Fibroblast of the aortic adventitia (primary cell): ENCODE results near the gene WSCD2. TPM values are rescaled to one million over a fixed set of nuclear protein-coding genes. Genes with fewer than 3 reads are reported as not detected.

Experiments used
- DNase-seq: peaks from one replicate; pipeline ENCODE4 v3.0.0-alpha.2; 2010; ENCODE audit warnings: low read depth
- H3K4me3 ChIP-seq: 2 replicates; pipeline ENCODE4 v1.5.1; 2011; ENCODE audit warnings: low read depth, mild to moderate bottlenecking, control low read depth, low read length, moderate library complexity
- CTCF ChIP-seq: IDR thresholded peaks from 2 replicates; pipeline ENCODE4 v1.5.1; 2011; ENCODE audit warnings: mild to moderate bottlenecking, low read length, control low read depth, inconsistent platforms; ENCODE audit not compliant: insufficient read depth
- total RNA-seq: library from RNA; depleted of rRNA; stranded (reverse); fragments of >200 nt; gene quantifications from 2 replicates; pipeline ENCODE4 v1.2.3, GENCODE V29; 2012; ENCODE audit warnings: low replicate concordance

Gene WSCD2
- total RNA-seq, 1 donor: not detected

GRCh38 chr12:108271951-108272872, 143.1 kb downstream of the WSCD2 start:
- TF ChIP-seq CTCF: no peak
- H3K4me3 ChIP-seq: no peak overlapping the region
- DNase-seq: no peak

GRCh38 chr12:108273217-108273616, 144.1 kb downstream of the WSCD2 start:
- no peak for TF ChIP-seq CTCF
- no peak for DNase-seq
- H3K4me3 ChIP-seq: no peak overlapping the region

GRCh38 chr12:108277613-108278012, 148.5 kb downstream of the WSCD2 start:
- DNase-seq: no peak
- TF ChIP-seq CTCF: no peak
- no peak overlapping the region for H3K4me3 ChIP-seq

GRCh38 chr12:108282160-108282559, 153.1 kb downstream of the WSCD2 start:
- no peak overlapping the region for H3K4me3 ChIP-seq
- DNase-seq: no peak
- no peak for TF ChIP-seq CTCF

GRCh38 chr12:108282676-108283075, 153.6 kb downstream of the WSCD2 start:
- H3K4me3 ChIP-seq: no peak overlapping the region
- TF ChIP-seq CTCF: no peak
- no peak for DNase-seq

- no peak for DNase-seq
Measured at GRCh38 chr12:108284163-108284562, 155.1 kb downstream of the WSCD2 start.

More at GRCh38 chr12:108284163-108284562, 155.1 kb downstream of the WSCD2 start:
- H3K4me3 ChIP-seq: no peak overlapping the region
- no peak for TF ChIP-seq CTCF
